ENCODE measurements around the gene ATP11A. TPM values are rescaled to one million over a fixed set of nuclear protein-coding genes. Genes with fewer than 3 reads are reported as not detected.
A peak's percentile ranks its signal among the peaks of the same experiment; 100 is the strongest.

The ATP11A gene
- total RNA-seq, 1 experiment from 2014 or later = 80.4 TPM

- intact Hi-C loops (cut with micrococcal nuclease) = no loop called here
- TF ChIP-seq CBX3 (IDR thresholded peaks at IDR 0.05; ENCODE audit: low read depth) = no peak
- TF ChIP-seq SRF (IDR thresholded peaks at IDR 0.05; ENCODE audit: low read depth) = no peak
- TF ChIP-seq ELF1 (IDR thresholded peaks at IDR 0.05; ENCODE audit: borderline replicate concordance, low read depth) = no peak
- TF ChIP-seq ZNF274 (IDR thresholded peaks at IDR 0.05; ENCODE audit: low read depth, low read length) = no peak
- TF ChIP-seq, protein P1, sequence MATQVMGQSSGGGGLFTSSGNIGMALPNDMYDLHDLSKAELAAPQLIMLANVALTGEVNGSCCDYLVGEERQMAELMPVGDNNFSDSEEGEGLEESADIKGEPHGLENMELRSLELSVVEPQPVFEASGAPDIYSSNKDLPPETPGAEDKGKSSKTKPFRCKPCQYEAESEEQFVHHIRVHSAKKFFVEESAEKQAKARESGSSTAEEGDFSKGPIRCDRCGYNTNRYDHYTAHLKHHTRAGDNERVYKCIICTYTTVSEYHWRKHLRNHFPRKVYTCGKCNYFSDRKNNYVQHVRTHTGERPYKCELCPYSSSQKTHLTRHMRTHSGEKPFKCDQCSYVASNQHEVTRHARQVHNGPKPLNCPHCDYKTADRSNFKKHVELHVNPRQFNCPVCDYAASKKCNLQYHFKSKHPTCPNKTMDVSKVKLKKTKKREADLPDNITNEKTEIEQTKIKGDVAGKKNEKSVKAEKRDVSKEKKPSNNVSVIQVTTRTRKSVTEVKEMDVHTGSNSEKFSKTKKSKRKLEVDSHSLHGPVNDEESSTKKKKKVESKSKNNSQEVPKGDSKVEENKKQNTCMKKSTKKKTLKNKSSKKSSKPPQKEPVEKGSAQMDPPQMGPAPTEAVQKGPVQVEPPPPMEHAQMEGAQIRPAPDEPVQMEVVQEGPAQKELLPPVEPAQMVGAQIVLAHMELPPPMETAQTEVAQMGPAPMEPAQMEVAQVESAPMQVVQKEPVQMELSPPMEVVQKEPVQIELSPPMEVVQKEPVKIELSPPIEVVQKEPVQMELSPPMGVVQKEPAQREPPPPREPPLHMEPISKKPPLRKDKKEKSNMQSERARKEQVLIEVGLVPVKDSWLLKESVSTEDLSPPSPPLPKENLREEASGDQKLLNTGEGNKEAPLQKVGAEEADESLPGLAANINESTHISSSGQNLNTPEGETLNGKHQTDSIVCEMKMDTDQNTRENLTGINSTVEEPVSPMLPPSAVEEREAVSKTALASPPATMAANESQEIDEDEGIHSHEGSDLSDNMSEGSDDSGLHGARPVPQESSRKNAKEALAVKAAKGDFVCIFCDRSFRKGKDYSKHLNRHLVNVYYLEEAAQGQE (IDR thresholded peaks at IDR 0.05; ENCODE audit: low read depth) = no peak
- no peak for TF ChIP-seq RAD21 (IDR thresholded peaks at IDR 0.05; ENCODE audit: low read depth)
- TF ChIP-seq, protein P2, sequence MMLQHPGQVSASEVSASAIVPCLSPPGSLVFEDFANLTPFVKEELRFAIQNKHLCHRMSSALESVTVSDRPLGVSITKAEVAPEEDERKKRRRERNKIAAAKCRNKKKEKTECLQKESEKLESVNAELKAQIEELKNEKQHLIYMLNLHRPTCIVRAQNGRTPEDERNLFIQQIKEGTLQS (IDR thresholded peaks at IDR 0.05) = no peak
- no peak for TF ChIP-seq POLR2A (IDR thresholded peaks at IDR 0.05; ENCODE audit: borderline replicate concordance, extremely low read depth, insufficient read depth, insufficient read length)
- no peak for TF ChIP-seq ZBTB33 (IDR thresholded peaks at IDR 0.05; ENCODE audit: extremely low read depth, insufficient replicate concordance, low read length)
- no peak for TF ChIP-seq EZH2 (IDR thresholded peaks at IDR 0.05)
- TF ChIP-seq SP1 (IDR thresholded peaks at IDR 0.05; ENCODE audit: low read depth) = no peak
- TF ChIP-seq SIN3A (IDR thresholded peaks at IDR 0.05; ENCODE audit: low read depth) = no peak
- TF ChIP-seq EZH2phosphoT487 (IDR thresholded peaks at IDR 0.05; ENCODE audit: borderline replicate concordance) = no peak
- TF ChIP-seq ZFX (IDR thresholded peaks at IDR 0.05) = no peak
- no peak for TF ChIP-seq POLR2AphosphoS5 (IDR thresholded peaks at IDR 0.05; ENCODE audit: low read depth, low read length)
- no peak for TF ChIP-seq MAX (IDR thresholded peaks at IDR 0.05)
- no peak for TF ChIP-seq YY1 (IDR thresholded peaks at IDR 0.05; ENCODE audit: extremely low read depth, insufficient replicate concordance, low read depth, low read length)
- no peak for TF ChIP-seq FOSL1 (IDR thresholded peaks at IDR 0.05; ENCODE audit: low read depth)
- TF ChIP-seq EGR1 (IDR thresholded peaks at IDR 0.05; ENCODE audit: low read depth) = no peak
- no peaks in the 10 kb centered on the region for H3K9me2 ChIP-seq (ENCODE audit: insufficient read depth)
- no peaks in the 10 kb centered on the region for H3K36me3 ChIP-seq (ENCODE audit: control insufficient read depth in 1 of 2, insufficient read depth in 2 of 2, low read length in 2 of 2)
- DNase-seq (ENCODE audit: low read depth, low spot score) (no peak), ATAC-seq (no peak)
- POLR2A ChIA-PET = no interaction called here
- peaks cover 9% of the 10 kb centered on the region for H3K79me2 ChIP-seq (ENCODE audit: insufficient read depth, low read length)
- H3K4me3 ChIP-seq (replicated peaks in 1 of 2; ENCODE audit: low read depth in 1 of 2, low read length in 2 of 2) = no peak overlapping the region
- CTCF ChIA-PET = no interaction called here
- H3K27me3 ChIP-seq (ENCODE audit: insufficient read depth, low read length) = no peaks in the 10 kb centered on the region
- no peaks in the 10 kb centered on the region for H4K20me1 ChIP-seq (ENCODE audit: insufficient read depth)
- H3K9me3 ChIP-seq (ENCODE audit: control insufficient read depth in 1 of 2, insufficient read depth in 1 of 2, low read depth in 1 of 2, low read length in 2 of 2) = no peaks in the 10 kb centered on the region
- BruUV-seq (replicated peaks) = no TSS peak
- no peak overlapping the region for H3K27ac ChIP-seq (ENCODE audit: low read depth, low read length)
- peaks cover 3 to 22% of the 10 kb centered on the region in 2 experiments; a peak in 3 of 4 replicates for H3K4me1 ChIP-seq (ENCODE audit: control insufficient read depth in 1 of 2, insufficient read depth in 2 of 2, low read length in 2 of 2)
- H3K4me2 ChIP-seq (ENCODE audit: low read length) = 0 out of 2 replicates have a peak overlapping the region, but pooled peaks have one; percentile 9
- H2AFZ ChIP-seq (ENCODE audit: low read depth, low read length, poor library complexity, severe bottlenecking) = no peak overlapping the region
- H3K9ac ChIP-seq (ENCODE audit: low read length) = no peak overlapping the region
- RAD21 ChIA-PET (ENCODE audit: low non-redundant PET in 1 of 2, low total read pairs in 2 of 2, uncharacterized antibody in 2 of 2, unreplicated experiment in 2 of 2) = interaction anchor here in 1 of 2 experiments (0.6 kb wide), 1 partner anchor 187 kb away, joined by 4 read pairs; no protein-coding TSS in a partner anchor
These were observed 3.5 kb upstream of the ATP11A start for GRCh38 chr13:112686364-112686763.

All from HCT116 (cell line).